ENCODE measurements around the gene IL20.

The IL20 gene

GRCh38 chr1:206860165-206860564 lies 5.3 kb upstream of the IL20 start:
- no peak for DNase-seq (ENCODE audit: low read depth)
- no peak for TF ChIP-seq CTCF (IDR thresholded peaks at IDR 0.05; ENCODE audit: low read depth, low read length, missing control alignments)
- no peak overlapping the region for H3K4me3 ChIP-seq (ENCODE audit: low read depth, low read length)

- TF ChIP-seq CTCF (IDR thresholded peaks at IDR 0.05; ENCODE audit: low read depth, low read length, missing control alignments): no peak
- no peak overlapping the region for H3K4me3 ChIP-seq (ENCODE audit: low read depth, low read length)
- DNase-seq (ENCODE audit: low read depth): no peak
These were observed 2.2 kb upstream of the IL20 start for GRCh38 chr1:206863266-206863665.

GRCh38 chr1:206866062-206866461 lies 639 bp downstream of the IL20 start:
- no peak overlapping the region for H3K4me3 ChIP-seq (ENCODE audit: low read depth, low read length)
- TF ChIP-seq CTCF (IDR thresholded peaks at IDR 0.05; ENCODE audit: low read depth, low read length, missing control alignments): no peak
- DNase-seq (ENCODE audit: low read depth): no peak

- no peak for DNase-seq (ENCODE audit: low read depth)
These were observed 1.8 kb downstream of the IL20 start for GRCh38 chr1:206867239-206867638.

GRCh38 chr1:206867716-206868115 lies 2.3 kb downstream of the IL20 start:
- no peak for TF ChIP-seq CTCF (IDR thresholded peaks at IDR 0.05; ENCODE audit: low read depth, low read length, missing control alignments)
- DNase-seq (ENCODE audit: low read depth): no peak
- no peak overlapping the region for H3K4me3 ChIP-seq (ENCODE audit: low read depth, low read length)

More at GRCh38 chr1:206867239-206867638, 1.8 kb downstream of the IL20 start:
- no peak for TF ChIP-seq CTCF (IDR thresholded peaks at IDR 0.05; ENCODE audit: low read depth, low read length, missing control alignments)
- H3K4me3 ChIP-seq (ENCODE audit: low read depth, low read length): no peak overlapping the region

GRCh38 chr1:206868264-206868663 lies 2.8 kb downstream of the IL20 start:
- no peak overlapping the region for H3K4me3 ChIP-seq (ENCODE audit: low read depth, low read length)

More at GRCh38 chr1:206868264-206868663, 2.8 kb downstream of the IL20 start:
- no peak for TF ChIP-seq CTCF (IDR thresholded peaks at IDR 0.05; ENCODE audit: low read depth, low read length, missing control alignments)
- no peak for DNase-seq (ENCODE audit: low read depth)

Measured in GM12864 (cell line).